Fibroblast of lung (primary cell): Measurements from ENCODE around the gene CRIP2.

Source experiments
- CTCF ChIP-seq, 2 donors: IDR thresholded peaks in 1 of 2; conservative IDR thresholded peaks in 1 of 2; 1 replicate in 1 of 2; 2 replicates in 1 of 2; pipeline ENCODE4 v1.5.1; 2011 to 2012; ENCODE audit warnings: low read length in 2 of 2, control low read depth in 1 of 2, inconsistent platforms in 1 of 2, low read depth in 1 of 2, mild to moderate bottlenecking in 1 of 2
- EZH2 ChIP-seq: IDR thresholded peaks from 2 replicates; pipeline ENCODE4 v1.5.1; 2012; ENCODE audit warnings: low read length, control low read depth, mild to moderate bottlenecking; ENCODE audit errors: missing control alignments

- no peak for TF ChIP-seq CTCF (conservative IDR thresholded peaks at IDR 0.05 in 1 of 2, IDR thresholded peaks at IDR 0.05 in 1 of 2; ENCODE audit: low read depth in 1 of 2, low read length in 2 of 2)
- no peak for TF ChIP-seq EZH2
Measured at GRCh38 chr14:105460116-105460515, 14.5 kb upstream of the CRIP2 start.
